CD1c-positive myeloid dendritic cell (primary cell): ENCODE measurements around the gene C4orf33.
"Not testable (repeated sequence)": the region's sequence is repeated elsewhere in the genome, so short reads cannot be mapped to it uniquely, and the experiment has no call there.

Source experiments
- DNase-seq: peaks from one replicate; pipeline ENCODE4 v3.0.0-alpha.2; 2016; ENCODE audit errors: extremely low spot score

The C4orf33 gene

DNA sequence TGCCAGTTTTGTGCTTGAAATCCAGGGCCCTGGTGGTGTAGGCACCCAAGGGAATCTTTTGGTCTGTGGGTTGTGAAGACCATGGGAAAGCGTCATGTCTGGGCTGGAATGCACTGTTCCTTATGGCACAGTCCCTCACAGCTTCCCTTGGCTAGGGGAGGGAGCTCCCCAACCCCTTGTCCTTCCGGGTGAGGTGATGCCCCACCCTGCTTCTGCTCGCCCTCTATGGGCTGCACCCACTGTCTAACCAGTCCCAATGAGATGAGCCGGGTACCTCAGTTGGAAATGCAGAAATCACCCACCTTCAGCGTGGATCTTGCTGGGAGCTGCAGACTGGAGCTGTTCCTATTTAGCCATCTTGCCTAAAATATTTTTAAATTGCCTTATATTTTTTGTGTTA lies 30.7 kb downstream of the C4orf33 start:
- not testable (repeated sequence) for DNase-seq

DNA sequence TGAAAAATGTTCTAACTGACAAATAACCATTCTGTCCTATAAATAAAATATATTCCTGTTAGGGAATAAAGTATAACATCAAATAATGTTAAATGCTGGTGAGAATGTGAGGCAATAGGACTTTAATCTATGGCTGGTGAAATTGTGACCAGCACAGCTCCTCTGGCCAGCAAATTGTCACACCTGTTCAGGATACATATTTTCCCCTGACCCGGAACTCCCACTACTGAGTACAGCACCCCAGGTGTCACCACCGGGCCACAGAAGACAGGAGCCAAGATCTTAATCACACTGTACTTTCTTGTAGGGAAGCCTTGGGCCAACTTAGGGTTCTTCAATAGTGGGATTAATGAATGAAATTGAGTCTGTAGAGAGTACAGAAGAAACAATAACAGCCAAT lies 33.2 kb downstream of the C4orf33 start:
- DNase-seq = no peak

DNA sequence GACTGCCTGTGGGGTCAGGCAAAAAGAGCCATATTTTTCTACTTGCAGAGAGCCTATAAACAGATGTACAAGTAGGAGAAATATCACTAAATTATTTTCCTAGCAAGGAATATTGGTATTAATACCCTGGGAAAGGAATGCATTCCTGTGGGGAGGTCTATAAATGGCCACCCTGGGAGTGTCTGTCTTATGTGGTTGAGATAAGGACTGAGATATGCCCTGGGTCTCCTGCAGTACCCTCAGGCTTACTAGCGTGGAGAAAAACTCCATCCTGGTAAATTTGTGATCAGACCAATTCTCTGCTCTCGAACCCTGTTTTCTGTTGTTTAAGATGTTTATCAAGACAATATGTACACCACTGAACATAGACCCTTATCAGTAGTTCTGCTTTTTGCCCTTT lies 35.4 kb downstream of the C4orf33 start:
- no peak for DNase-seq

DNA sequence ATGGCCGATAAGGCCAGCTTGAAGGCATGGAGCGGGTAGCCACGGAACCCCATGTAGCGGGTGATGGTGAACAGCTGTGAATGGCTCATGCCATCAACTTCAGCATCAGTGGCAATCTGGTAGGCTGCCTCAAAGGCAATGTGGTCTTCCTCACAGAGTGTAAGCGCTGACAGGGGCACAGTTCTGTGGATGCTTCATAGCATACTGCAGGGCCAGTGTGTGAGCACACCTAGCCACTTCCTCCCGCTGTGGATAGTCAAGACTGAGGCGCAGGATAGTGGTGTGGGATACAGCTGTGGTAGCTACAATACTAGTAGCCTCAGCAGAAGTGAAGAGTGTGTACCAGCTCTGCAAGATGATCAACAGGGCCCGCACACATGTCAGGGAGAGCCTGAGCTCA lies 40.5 kb downstream of the C4orf33 start:
- no peak for DNase-seq

DNA sequence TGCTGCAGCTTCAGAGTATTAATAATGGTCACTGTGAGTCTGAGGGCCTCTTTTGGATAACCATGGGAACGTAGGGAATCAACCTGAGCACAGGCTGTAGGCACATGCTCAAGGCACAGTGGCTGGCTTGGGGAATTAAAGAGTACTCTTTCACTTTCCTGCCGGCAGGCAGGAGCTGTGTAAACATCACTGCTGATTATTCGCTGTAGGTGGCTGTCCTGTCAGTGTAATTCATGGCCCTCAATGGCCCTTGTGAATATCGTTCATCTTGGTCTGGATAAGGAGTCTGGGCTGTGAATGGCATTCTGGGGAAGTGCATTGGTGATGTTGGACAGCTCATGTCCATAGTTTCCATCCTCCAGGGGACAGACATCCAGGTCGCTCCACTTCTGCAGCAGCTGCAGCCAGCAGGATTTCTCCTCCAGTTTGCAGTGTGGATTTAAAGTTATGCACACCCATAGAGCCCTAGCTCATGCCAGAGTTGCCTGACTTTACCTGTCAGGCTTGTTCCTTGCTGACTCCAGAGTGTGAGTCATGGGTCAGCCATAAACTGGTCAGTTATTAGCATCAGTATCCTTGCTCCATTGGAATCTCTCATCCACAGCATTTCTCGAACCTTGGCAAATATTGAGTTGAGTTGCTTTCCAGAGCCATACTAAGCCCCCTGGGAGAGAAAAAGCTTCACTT lies 43.0 kb downstream of the C4orf33 start:
- no peak for DNase-seq

- DNase-seq = no peak
These were observed 44.6 kb downstream of the C4orf33 start for GRCh38 chr4:129140521-129140920.

GRCh38 chr4:129143359-129143758 lies 47.4 kb downstream of the C4orf33 start:
- no peak for DNase-seq

DNA sequence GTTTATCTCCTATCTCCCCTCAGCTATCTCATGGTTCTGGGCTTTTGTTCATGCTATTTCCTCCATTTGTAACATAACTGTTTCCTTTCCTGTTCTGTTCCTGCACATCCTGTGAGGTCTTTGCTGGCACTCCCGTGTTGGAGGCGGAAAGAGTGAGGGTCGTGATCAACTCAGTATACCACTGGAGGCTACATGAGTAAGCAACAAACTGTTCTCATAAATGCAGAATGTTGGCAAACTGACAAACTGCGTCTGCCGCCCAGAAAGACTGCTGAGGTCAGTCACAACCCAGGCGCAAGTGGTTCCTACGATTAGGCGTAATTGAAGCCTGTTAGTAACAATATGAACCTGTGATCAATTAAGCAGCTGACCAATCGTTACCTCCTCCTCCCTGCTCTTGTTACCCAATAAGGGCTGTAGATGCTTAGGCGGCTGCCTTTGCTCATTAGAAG lies 48.8 kb downstream of the C4orf33 start:
- DNase-seq = no peak

DNA sequence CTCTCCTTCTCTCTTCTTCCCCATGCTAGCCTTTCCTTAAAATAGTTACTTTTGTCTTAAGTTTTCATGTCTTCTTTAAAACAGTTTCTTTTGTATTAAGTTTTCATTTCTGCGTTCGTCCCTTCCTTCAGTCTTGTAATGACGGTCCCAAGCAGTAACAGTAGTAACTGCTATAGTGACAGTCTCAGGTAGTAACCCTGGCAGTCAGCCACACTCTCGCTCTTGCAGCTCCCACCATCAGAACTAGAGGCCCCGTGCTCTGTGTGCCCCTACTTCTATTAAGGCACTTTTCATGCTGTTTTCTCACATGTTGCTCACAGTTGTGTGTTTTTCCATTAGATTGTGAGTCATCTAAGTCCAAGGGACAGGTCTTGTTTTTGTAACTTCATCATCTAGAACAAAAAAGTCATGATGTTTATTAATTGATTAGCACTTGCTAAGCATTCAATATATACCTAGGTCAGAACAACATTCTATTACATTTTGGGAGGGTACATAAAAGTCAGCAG lies 49.3 kb downstream of the C4orf33 start:
- no peak for DNase-seq

GRCh38 chr4:129146639-129147038 lies 50.7 kb downstream of the C4orf33 start:
- no peak for DNase-seq

- no peak for DNase-seq
These were observed 52.9 kb downstream of the C4orf33 start for GRCh38 chr4:129148892-129149291.

- DNase-seq = no peak
These were observed 54.0 kb downstream of the C4orf33 start for GRCh38 chr4:129149906-129150305.

DNA sequence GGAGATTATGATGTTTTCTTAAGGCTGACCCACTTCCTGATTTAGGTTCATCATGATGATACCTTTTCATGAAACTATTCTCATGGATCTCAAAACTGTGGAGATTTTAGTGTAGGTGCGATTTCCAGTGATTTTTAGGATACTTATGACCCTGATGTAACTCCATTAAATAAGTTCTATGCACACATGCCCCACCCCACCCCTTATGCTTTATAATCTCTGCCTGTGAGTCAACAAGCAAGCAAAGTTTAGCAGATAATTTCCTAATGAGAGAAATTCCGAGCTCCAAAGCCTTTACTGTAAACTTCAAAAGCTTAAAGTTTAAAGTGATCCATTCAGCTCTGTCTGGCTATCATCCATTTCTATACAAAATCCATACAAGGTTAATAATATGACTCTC lies 56.4 kb downstream of the C4orf33 start:
- no peak for DNase-seq

DNA sequence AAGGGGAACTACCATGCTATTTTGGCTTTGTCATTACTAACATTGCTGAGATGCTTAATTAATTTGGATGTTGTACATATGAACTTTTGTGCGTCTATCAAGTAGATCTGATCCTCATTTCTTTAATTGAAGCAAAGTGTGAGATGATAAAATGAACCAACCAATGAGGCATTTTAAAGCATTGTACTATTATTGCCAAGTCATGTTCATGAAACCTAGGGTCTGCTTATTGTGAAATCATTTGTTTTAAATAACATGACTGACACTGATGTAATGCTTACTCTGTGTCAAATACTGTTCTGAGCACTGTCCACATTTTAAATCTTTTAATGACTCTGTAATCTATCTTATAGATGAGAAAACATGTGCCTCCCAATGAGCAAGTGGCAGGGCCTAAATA lies 57.7 kb downstream of the C4orf33 start:
- no peak for DNase-seq

GRCh38 chr4:129162450-129162849 lies 66.5 kb downstream of the C4orf33 start:
- DNase-seq = no peak

GRCh38 chr4:129163427-129163826 lies 67.5 kb downstream of the C4orf33 start:
- DNase-seq = no peak

DNA sequence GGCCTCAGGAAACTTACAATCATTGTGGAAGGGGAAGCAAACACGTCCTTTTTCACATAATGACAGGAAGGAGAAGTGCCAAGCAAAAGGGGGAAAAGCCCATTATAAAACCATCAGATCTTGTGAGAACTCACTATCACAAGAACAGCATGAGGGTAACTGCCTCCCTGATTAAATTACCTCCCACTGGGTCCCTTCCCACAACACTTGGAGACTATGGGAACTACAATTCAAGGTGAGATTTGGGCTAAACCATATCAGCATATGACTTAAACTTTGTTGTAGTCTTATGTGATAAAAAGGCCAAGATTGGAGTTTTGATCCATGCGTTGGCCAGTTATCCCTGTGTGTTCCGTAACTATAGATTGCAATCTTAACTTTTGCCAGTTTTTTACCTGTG lies 68.3 kb downstream of the C4orf33 start:
- DNase-seq = no peak
